HepG2 (cell line): Measurements from ENCODE around the gene GADD45A. TPM values are rescaled to one million over a fixed set of nuclear protein-coding genes. Genes with fewer than 3 reads are reported as not detected.

ENCODE experiments used
- ATF3 ChIP-seq: sonication (generic); formaldehyde crosslinking; IDR thresholded peaks from 2 replicates; pipeline ENCODE4 v1.4.0; 2020; ENCODE audit warnings: missing genetic modification reagents
- FOXP4 ChIP-seq: sonication (generic); formaldehyde crosslinking; IDR thresholded peaks from 2 replicates; pipeline ENCODE4 v1.4.0; 2020; ENCODE audit warnings: missing genetic modification reagents
- HIVEP1 ChIP-seq: sonication (generic); formaldehyde crosslinking; IDR thresholded peaks from 2 replicates; pipeline ENCODE4 v1.4.0; 2020; ENCODE audit warnings: mild to moderate bottlenecking, missing genetic modification reagents
- IRF9 ChIP-seq: sonication (generic); formaldehyde crosslinking; IDR thresholded peaks from 2 replicates; pipeline ENCODE4 v1.8.0; 2022; ENCODE audit warnings: missing genetic modification reagents, mild to moderate bottlenecking, borderline replicate concordance
- MED1 ChIP-seq: sonication (generic); formaldehyde crosslinking; IDR thresholded peaks from 2 replicates; pipeline ENCODE4 v1.4.0; 2020; ENCODE audit warnings: missing genetic modification reagents
- MIER3 ChIP-seq: IDR thresholded peaks from 2 replicates; pipeline ENCODE4 v1.6.1; 2016; ENCODE audit warnings: missing compliant biosample characterization, borderline replicate concordance
- MXI1 ChIP-seq: IDR thresholded peaks from 3 replicates; pipeline ENCODE4 v1.6.1; 2012; ENCODE audit warnings: low read depth, low read length, inconsistent platforms, borderline replicate concordance
- NCOR1 ChIP-seq: fragments of 200-600 bp; sonication (generic); IDR thresholded peaks from 2 replicates; pipeline ENCODE4 v1.7.0; 2017; ENCODE audit warnings: antibody characterized with exemption, low read length, borderline replicate concordance
- RXRB ChIP-seq: IDR thresholded peaks from 2 replicates; pipeline ENCODE4 v1.6.1; 2016; ENCODE audit warnings: borderline replicate concordance, missing genetic modification reagents, missing compliant biosample characterization
- SYNCRIP ChIP-seq: fragments of 200-400 bp; formaldehyde crosslinking; IDR thresholded peaks from 2 replicates; pipeline ENCODE4 v1.6.1; 2018; ENCODE audit warnings: mild to moderate bottlenecking, low read depth, low read length; ENCODE audit not compliant: insufficient read depth
- TP53 ChIP-seq: sonication (generic); formaldehyde crosslinking; conservative IDR thresholded peaks from 2 replicates; pipeline ENCODE4 v1.4.0; 2020; ENCODE audit warnings: missing genetic modification reagents
- ZBTB33 ChIP-seq: sonication (generic); formaldehyde crosslinking; IDR thresholded peaks from 2 replicates; pipeline ENCODE4 v1.4.0; 2020; ENCODE audit warnings: missing genetic modification reagents
- ZKSCAN1 ChIP-seq: fragments of 150-350 bp; IDR thresholded peaks from 2 replicates; pipeline ENCODE4 v1.6.1; 2014; ENCODE audit warnings: low read length
- ZNF101 ChIP-seq: sonication (generic); formaldehyde crosslinking; IDR thresholded peaks from 2 replicates; pipeline ENCODE4 v1.4.0; 2020; ENCODE audit warnings: mild to moderate bottlenecking, low read depth, missing genetic modification reagents, borderline replicate concordance
- ZNF260 ChIP-seq: sonication (generic); formaldehyde crosslinking; IDR thresholded peaks from 2 replicates; pipeline ENCODE4 v1.4.0; 2020; ENCODE audit warnings: missing genetic modification reagents, low read depth, mild to moderate bottlenecking, borderline replicate concordance
- polyA plus RNA-seq, 8 experiments: library from polyadenylated mRNA; depleted of rRNA in 3 of 8; stranded (reverse) in 7 of 8; unstranded in 1 of 8; fragments of >200 nt; fragmentation: Illumina TruSeq in 4 of 8; extraction: Trizol in 4 of 8; gene quantifications; 2 replicates each; pipeline versions ENCODE4 v1.2.1 to v1.2.3, GENCODE V29; 2011 to 2016; ENCODE audit warnings: low read depth in 4 of 8, missing spikeins in 1 of 8, mixed read lengths in 1 of 8; ENCODE audit not compliant: insufficient read depth in 1 of 8
- total RNA-seq, 5 experiments: library from RNA; depleted of rRNA; stranded (reverse); fragments of >200 nt; fragmentation: Illumina TruSeq; extraction: Trizol; gene quantifications; 2 replicates each; pipeline ENCODE4 v1.2.3, GENCODE V29; 2016; ENCODE audit warnings: low read depth in 1 of 5
- TF ChIP-seq, protein P1 (sequence below), 2 experiments: sonication (generic) in 1 of 2; formaldehyde crosslinking in 1 of 2; IDR thresholded peaks; 2 replicates each; pipeline versions ENCODE4 v1.6.1 to v1.9.0; 2014 to 2022; ENCODE audit warnings: antibody characterized with exemption in 1 of 2, borderline replicate concordance in 1 of 2, inconsistent platforms in 1 of 2, low read depth in 1 of 2, missing genetic modification reagents in 1 of 2

The GADD45A gene
- total and polyA plus RNA-seq, 2 of the 13 experiments (the other 11 are each of a cell fraction or from before 2014, with no cell fraction given): 33.2 to 46.2 TPM

DNA sequence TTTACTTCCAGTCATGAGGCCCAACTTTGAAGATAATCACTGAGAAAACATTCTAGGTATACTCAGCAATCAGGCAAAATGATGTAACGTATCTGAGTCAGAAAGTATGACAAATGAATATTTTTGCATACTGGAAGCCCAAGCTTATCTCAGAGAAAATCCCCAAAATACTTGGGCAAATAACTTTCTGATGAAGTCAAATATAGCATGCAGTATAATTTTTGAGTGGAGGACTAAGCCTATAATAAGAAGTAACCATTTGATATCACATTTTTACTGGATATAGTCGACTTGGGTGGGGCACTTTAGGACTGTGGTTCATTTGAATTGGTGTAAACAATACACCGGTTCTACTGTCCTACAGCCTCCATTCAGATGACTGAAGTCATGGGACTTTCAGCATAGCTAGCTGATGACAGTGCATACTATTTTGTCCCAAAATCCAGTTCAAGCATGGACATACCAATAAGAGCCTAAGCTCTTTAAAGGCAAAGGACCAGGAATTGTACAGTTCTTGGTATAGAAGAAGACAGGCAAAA lies 2.3 kb upstream of the GADD45A start (continued):
- TF ChIP-seq IRF9 (no peak), FOXP4 (no peak; the same call in 1 of the 2 replicates), ZNF260 (CRISPR knock-in tag) (no peak), RXRB (no peak), HIVEP1 (CRISPR knock-in tag) (no peak), MED1 (CRISPR knock-in tag) (peak; percentile 28; the same call in 1 of the 2 replicates), TP53 (no peak), MIER3 (CRISPR knock-in tag) (no peak), ATF3 (CRISPR knock-in tag) (0 out of 2 replicates have a peak, but pooled peaks have one; percentile 36), SYNCRIP (no peak), ZNF101 (CRISPR knock-in tag) (no peak), NCOR1 (no peak), ZBTB33 (CRISPR knock-in tag) (no peak), ZKSCAN1 (no peak), MXI1 (no peak)
- TF ChIP-seq, protein P1, sequence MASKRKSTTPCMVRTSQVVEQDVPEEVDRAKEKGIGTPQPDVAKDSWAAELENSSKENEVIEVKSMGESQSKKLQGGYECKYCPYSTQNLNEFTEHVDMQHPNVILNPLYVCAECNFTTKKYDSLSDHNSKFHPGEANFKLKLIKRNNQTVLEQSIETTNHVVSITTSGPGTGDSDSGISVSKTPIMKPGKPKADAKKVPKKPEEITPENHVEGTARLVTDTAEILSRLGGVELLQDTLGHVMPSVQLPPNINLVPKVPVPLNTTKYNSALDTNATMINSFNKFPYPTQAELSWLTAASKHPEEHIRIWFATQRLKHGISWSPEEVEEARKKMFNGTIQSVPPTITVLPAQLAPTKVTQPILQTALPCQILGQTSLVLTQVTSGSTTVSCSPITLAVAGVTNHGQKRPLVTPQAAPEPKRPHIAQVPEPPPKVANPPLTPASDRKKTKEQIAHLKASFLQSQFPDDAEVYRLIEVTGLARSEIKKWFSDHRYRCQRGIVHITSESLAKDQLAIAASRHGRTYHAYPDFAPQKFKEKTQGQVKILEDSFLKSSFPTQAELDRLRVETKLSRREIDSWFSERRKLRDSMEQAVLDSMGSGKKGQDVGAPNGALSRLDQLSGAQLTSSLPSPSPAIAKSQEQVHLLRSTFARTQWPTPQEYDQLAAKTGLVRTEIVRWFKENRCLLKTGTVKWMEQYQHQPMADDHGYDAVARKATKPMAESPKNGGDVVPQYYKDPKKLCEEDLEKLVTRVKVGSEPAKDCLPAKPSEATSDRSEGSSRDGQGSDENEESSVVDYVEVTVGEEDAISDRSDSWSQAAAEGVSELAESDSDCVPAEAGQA (IDR thresholded peaks at IDR 0.05; ENCODE audit: low read depth): no peak
- TF ChIP-seq, protein P1 (CRISPR knock-in tag; IDR thresholded peaks at IDR 0.05; ENCODE audit: borderline replicate concordance): no peak
